Stimulated activated CD8-positive, alpha-beta memory T cell treated with anti-CD3 and anti-CD28 coated beads, Interleukin-12 subunit alpha, Interleukin-12 subunit beta, amount 100 ng/mL, for 4 hours (primary cell): ENCODE measurements around the gene CRYBG3.

Experiments used
- DNase-seq: peaks from one replicate; pipeline ENCODE4 v3.0.0-alpha.2; 2020; ENCODE audit warnings: low read depth

Gene CRYBG3

DNA sequence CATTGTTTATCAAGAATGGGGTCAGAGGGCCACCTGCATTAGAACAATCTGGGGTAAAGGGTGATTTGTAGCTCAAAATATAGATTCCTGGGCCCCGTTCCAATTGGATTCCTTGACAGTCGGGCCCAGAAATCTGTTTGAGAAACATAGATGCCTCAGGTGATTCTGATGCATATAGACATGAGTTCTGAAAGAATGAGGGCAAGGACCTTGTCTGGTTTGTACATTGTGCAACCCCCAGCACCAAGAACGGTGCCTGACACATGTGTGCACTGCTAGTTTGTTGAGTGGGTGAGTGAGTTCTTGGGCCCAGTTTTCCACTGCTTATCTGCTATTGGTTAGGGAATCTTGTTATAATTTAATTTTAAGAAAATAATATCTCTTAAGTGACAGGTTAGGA lies 16.6 kb downstream of the CRYBG3 start:
- no peak for DNase-seq

DNA sequence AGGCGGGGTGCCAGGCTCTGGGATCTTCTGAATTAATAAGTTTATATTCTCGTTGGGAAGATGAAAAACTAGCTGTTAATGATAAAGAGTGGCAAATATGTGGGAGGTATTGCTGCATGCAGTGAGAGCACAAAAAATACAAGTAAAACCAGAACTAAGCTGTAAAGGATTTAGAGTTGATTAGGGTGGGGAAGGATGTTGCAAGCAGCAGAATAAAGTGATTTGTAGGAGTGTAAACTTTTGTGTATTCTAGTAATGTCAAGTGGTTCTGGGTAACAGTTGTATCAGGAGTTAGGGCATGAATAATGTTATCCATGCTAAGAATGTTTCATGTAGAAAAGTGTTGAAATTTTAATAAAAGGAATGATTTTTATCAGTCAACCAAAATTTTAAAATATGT lies 18.1 kb downstream of the CRYBG3 start:
- DNase-seq: no peak

DNA sequence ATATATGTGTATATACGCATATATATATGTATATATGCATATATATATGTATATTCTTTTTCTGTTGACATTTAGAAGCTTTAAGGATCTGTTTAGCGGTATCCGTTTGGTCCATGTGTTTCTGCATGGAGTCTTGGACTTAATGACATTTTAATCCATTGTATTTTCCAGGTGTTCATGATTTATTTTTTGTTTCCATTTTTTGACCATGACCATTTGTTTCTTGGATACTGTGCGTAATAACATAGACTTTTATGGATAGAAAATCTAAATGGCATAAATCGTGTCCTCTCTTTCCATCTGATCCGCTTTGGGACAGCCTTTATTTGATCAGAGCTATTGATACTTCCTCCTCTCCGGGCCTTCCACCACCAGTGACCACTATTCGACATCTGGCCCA lies 19.5 kb downstream of the CRYBG3 start:
- DNase-seq: no peak

DNA sequence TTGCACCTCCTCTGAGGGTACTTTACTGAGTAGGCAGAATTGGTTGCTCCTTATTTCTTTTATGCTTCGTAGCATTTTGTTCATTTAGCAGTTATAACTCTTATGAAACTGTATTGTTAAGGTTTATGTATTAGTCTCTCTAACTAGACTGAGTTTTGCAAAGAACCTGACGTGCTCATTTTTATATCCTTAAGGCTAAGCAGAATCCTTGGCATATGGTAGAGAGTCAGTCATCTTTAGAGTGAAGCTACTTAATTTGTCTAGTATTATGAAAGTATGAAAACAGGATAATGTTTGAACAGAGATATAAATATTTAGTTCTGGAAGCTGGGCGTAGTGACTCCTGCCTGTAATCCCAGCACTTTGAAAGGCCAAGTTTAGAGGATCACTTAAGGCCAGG lies 20.1 kb downstream of the CRYBG3 start:
- DNase-seq: no peak

DNA sequence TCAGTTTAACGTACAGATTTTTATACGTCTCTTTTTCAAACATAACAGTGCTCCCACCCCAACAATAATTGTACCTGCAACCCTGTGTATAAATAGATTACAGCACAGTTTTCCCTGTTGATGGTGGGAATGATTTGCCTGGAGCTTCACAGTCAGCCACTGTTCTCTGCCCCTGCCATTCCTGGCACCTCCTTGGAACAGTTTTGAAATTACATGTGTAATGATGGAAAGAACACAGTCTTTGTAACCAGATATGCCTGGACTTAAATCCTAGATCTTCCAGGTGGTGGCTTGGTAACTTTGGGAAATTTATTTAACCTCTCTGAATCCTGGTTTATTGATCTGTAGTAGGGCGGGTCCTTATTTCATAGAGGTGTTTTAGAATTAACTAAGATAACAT lies 27.0 kb downstream of the CRYBG3 start:
- DNase-seq: no peak

DNA sequence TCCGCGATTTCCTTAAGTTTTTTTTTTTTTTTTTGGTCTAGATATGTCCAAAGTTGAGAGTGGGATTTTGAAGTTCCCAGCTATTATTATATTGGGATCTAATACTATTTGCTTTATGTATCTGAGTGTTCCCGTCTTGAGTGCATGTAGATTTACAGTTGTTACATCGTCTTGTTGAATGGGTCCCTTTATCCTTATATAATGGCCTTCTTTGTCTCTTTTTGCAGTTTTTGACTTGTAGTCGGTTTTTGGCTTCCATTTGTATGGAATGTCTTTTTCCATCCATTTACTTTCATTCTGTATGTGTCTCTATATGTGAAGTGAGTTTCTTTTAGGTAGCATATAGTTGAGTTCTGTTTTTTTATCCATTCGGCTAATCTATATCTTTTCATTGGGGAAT lies 35.6 kb downstream of the CRYBG3 start:
- no peak for DNase-seq

DNA sequence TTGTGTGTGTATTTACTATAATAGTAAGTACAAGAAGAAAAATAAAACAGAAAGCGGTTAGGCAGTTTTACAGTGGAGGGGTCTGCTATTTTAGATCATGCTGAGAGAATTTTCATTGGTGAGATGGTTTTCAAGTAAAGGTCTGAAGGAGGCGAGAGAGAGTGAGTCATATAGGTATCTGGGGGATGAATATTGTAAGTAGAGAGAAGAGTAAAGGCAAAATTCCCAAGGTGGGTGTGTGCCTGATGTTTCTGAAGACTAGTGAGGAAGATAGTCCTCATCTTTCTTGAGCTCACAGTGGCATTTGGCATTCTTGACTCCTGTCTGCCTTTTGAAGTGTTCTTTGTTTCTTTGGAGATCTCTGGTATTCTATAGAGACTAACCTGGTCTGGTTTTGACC lies 38.6 kb downstream of the CRYBG3 start:
- no peak for DNase-seq

DNA sequence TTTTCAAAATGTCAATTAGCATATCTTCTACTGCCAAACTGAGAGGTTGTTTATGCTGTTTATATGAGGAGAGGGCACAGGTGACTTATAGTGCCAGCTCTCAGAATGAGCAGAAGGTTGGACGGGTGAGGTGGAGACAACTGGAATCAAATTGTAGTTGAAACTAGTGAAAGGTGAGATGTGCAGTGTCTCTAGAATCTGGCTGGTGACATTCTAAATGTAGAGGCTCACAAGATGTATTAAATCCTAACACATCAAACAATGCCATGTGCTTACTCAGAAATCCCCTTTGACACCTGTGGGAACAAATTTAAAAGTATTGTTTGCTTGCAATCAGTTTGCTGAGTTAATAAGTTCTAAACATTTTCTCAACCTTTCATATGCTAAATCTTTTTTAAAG lies 40.8 kb downstream of the CRYBG3 start:
- no peak for DNase-seq

DNA sequence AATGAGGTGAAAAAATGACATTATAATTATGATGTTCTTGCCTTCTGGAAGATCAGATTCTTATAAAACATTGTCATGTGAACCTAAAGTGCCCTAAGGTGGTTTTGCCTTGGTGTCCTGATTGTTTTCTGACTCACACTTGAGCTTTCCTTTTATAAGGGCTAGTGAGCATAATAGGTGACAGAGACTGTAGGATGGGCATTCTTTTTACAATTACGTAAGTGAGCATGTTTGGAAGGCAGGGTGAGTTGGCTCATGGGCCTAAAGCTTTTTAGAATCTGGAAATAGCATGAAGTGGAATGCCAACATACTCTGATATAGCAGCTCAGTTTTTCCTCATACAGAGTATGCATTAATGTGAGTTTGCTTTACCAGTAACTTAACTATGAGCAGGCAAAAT lies 41.2 kb downstream of the CRYBG3 start:
- no peak for DNase-seq

DNA sequence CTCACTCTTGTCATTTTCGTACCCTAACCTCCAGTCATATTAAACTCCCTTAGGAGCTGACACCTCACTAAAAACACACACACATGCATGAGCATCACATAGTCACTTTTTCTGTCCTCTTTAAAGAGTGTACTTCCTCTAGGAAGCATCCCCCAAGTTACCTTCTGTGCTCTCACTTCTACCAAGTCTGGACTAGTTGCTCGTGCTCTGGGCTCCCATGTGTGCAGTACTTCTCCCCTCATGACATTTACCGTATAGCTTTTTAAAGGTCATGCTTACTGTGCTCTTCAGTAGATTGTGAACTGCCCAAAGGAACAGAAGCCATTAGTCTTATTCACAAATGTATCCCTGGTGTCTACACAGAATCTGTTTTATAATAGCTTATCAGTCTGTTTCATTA lies 42.0 kb downstream of the CRYBG3 start:
- no peak for DNase-seq

DNA sequence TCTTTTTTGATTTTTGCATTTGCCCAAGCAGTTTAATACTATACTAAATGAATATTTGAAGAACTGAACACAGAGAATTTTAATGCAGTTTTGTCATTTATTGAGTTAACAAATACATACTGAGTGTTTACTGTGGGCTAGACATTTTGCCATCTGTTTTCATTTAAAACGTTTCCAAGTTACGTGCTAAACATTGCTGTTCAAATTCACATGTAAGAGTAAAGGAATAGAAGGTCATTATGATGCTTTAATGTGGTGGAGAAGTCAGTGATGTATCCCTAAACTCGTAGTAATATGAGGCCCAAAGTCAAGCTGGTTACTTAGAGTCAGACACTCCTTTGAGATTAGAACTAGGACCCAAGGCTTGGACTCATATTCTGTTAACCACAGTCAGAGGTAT lies 49.4 kb downstream of the CRYBG3 start:
- no peak for DNase-seq

DNA sequence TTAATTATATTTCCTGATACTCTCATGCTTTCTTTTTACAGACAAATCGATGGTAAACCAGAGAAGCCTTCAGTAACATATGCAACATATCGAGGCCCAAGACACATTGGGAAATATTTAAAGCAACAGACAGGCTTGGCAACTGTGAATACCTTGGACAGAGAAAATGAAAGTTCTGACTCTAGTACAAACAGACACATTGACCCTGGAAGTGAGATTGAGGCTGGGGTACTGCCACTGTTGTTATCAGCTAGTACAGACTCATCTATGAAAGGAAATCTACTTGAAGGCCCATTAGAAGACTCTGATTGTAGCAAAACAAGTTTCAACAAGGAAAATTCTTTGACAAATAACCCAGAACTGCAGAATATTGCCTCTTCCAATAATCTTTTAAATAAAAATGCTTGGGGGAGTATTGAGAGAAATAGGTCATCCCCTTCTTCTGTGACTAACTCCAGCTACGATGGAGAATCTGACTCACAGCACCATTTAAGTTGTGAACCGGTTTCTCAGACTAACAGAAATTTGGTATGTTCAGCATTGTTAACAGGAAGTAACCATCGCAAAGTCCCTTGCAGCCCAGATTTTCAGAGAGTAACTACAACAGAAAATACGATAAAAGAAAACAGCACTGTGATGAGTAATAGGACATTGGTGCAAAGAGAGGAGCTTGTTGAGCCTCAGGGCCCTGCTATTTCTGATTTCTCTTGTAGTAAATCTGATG lies 50.2 kb downstream of the CRYBG3 start:
- DNase-seq: no peak

DNA sequence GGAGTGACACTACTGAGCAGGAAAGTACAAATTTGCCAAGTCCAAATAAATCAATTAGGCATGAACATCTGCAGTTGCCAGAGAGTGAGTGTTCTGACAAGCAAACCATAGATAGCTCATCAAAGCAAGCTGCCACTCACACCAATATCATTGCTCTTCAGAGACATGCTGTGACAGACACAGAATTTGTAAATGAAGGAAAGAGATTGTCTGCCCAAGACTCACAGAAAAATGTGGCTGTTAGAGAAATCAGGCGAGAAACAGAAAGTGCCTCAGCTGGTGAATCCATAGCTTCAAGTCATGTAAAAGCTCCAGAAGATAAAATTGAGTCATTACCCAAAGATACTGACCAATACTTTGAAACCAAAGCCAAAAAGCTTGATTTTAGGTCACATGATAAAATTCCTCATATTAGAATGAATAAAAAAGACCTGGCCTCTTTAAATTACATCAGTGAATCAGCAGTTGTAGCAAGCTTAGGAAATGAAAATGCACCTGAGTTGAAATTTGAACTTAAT lies 50.8 kb downstream of the CRYBG3 start:
- no peak for DNase-seq

DNA sequence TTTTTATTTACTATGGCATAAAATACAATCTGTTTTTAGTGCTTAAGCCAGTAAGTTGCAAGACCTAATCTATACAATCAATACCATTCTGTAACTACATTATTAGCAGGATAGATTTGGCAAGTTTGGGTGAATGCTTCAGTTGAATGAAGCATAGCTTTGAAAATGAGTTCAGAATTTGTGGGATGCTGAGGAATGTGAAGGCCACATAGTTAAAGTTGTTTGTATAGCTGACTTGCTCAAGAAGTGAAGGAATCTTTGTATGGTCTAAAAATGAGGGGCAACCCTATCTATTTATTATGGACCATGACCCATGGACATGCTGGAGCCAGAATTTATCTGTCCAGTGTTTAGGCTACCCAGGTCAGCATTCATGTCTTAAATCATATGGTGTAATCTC lies 58.5 kb downstream of the CRYBG3 start:
- DNase-seq: no peak

DNA sequence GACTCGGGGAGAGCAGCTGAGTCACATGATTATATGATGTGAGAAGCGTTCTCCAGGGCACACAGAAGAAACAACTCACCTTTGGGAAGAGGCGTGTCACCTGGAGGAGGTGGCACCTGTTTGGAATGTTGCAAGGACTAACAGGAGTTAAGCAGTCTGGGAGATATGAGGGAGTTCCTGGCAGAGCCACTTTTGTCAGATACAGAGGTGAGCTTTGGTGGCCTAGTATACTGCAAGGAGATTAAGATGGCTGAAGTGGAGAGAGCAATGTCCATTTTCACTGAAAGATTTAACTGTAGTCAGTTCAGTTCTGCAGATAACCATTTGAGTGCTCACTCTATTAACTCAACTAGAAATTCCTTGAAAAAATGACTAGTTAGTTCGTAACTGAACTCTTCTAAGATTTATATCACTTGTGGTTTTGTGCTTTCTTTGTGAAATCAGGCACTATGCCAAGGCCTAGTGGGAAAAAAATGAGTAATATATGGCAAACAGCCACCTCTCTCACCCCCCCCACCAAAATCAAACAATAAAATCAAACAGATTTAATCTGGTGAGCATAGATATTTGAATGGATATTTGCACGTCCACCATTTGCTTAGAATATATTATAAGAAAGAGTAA lies 61.3 kb downstream of the CRYBG3 start:
- DNase-seq: no peak

DNA sequence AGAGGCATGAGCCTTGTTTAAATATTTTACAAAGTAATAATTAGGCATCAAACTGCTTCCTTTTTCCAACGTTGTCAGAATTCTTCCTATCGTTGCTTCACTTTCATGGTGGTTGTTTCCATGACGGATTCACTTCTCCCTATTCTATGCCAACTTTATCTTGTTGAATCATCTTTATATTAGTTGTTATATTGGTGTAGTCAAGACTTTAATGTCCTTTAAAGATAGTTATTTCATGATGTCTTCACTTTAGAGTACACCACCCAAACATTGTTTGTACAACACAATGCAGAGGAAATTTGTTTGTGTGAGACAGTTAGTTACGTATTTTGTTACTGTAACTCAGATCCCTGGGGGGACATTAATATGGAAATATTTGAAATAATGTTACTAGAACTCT lies 61.9 kb downstream of the CRYBG3 start:
- no peak for DNase-seq

DNA sequence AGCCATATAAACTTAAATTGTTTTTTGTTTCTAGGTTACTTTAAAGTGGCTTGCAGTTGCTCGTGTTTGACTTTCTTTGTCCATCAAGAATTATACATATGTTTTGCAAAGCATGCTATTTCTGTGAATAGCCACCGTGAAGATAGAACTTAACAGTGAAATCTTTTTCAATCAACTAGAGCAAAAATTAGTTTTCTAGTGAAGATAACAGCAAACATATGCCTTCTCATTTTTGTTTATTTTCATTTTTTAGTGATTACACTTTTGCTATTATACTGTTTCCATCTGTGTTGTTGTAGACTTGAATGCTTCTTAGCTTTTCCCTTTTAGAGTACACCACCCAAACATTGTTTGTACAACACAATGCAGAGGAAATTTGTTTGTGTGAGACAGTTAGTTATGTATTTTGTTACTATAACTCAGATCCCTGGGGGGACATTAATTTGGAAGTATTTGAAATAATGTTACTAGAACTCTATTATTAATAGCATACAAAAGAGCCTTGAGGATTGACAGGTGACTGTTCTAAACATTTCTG lies 62.8 kb downstream of the CRYBG3 start:
- no peak for DNase-seq

DNA sequence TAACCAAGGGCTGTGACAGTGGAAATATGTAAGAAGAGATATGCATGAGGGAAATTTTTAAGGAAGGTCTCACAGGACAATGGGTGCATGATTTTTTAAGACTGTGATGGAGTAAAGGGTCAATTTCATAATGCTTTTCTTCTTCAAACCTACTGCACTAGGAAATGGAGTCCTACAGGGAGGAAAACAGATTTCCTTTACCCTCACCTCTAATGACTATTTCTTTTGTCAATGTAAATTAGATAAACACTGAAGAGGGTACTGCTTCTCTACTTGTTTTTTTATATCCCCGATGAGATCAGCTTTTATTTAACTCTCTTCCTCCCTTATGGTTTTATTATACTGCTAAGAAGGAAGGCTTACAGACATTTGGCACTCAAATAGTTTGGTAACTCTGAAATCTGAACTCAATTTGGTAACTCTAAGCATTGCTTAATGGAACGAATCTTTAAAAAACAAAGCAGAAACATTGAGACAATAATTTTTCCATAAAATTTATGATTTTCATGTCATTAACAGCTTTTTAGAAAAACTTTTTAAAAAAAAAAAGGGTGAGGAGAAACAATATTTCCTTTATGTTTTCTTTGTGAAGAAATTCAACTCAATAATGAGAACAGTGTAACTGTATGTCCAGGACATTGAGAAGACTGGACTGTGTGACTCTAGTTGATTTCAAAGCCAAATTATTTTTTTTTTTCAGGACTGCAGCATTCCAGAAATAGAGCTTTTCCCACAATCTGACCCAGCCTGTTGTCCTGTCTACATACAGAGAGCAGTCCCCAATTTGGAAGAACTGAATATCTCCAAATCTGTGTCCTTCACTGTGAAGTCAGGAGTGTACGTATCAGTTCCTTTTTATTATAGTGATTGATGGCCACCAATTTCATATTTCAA lies 64.4 kb downstream of the CRYBG3 start:
- DNase-seq: no peak

DNA sequence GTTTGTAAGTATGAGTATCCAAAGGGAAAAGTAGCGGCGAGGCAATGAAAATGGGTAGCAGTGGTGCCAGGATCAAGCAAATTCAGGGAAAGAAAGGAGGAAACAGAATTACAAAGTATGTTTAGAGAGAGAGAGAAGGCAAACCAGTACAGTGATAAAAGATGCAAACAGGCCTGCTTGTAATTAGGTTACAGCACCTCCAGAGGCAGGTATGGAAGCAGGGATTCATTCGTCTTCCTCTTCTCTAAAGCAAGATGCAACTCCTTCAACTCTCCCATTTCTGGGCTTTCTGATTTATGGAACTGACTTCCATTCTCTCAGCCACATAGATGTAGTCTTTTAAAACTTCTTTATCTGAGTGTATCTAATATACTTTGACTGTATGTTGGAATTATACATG lies 68.0 kb downstream of the CRYBG3 start:
- DNase-seq: no peak

DNA sequence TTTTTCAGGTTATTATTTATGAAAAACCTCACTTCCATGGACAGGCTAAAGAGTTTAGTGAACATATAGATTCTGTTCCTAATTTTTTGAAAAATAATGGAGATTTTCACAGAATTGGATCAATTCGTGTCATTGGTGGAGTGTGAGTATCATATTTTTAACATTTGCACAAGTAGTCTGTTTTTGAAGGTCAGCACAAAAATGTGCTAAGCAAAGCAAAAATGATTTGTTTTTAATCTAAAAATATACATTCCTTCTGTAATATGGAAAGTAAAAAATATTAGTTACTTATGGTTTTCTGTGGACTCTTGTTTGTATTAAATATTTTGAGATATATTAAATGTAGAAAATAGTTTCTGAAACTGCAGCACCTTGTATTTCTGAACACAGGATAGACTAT lies 71.0 kb downstream of the CRYBG3 start:
- no peak for DNase-seq

DNA sequence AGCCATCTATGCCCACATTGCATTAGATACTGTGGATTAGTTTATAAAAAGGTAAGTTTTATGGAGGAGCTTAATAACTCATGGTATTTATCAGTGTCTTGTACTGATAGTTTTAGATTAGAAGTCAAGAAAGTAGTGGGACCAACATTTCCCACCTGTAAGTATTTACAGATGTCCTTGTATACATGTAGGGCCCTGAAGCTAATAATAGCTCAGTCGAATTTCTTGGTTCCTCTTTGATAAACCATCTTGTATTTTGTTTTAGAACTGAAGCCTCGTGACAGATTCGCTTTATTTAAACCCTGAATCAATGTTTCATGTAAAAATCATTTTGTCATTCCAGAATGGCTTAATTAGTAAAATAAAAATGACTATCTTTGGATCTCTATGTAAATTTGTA lies 73.4 kb downstream of the CRYBG3 start:
- DNase-seq: no peak

DNA sequence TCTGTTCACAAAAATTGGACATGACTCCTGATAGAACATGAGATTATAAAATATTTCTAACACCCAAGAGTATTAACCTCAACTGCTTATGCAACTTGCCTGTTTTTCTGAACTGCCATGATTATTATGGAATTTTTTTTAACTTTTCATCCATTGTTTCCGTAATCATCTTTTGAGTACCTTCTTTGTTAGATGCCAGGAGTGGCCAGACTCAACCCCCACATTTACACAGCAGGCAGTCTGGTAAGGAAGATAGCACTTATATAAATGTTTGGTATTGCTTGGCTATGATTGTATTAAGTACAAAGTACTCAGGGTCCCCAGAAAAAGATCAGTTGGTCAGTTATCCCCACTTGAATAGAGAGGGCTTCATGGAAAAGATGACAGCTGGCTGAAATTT lies 74.3 kb downstream of the CRYBG3 start:
- no peak for DNase-seq

DNA sequence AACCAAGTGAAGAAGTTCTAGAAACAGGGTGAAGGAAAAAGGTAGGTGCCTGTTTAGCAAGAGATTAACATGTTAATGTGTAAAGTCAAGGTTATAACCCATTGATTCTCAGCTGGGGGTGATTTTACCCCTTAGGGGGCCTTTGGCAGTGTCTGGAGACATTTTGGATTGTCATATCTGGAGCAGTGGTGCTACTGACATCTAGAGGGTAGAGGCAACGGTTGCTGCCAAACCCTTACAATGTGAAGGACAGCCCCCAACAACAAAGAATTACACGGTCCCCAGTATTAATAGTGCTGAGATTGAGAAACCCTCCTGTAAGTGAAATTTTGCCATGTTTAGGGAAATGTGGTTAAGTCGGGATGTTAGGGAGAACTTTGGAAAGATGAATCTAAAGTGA lies 74.7 kb downstream of the CRYBG3 start:
- no peak for DNase-seq
